HEK293 (cell line): ENCODE measurements around the gene H2BK1.

Source experiments
- CTCF ChIA-PET: fragments of 350-600 bp; formaldehyde crosslinking; extraction: SDS; loops from one replicate; lab custom pipeline; 2021; ENCODE audit warnings: antibody characterized with exemption; lab: Yijun Ruan, JAX
- POLR2A ChIA-PET: fragments of 300-600 bp; formaldehyde crosslinking; extraction: SDS; loops from one replicate; lab custom pipeline; 2020; ENCODE audit warnings: antibody characterized with exemption, inconsistent platforms; lab: Yijun Ruan, JAX
- H3K27ac ChIP-seq: fragments of 200-500 bp; sonication (Bioruptor generic); 2 replicates; pipeline ENCODE4 v1.5.1; 2014; ENCODE audit warnings: low read depth, low read length, control low read depth, inconsistent platforms; ENCODE audit errors: extremely low read depth
- H3K36me3 ChIP-seq, 2 experiments: fragments of 200-500 bp in 1 of 2; sonication (Bioruptor generic) in 1 of 2; 1 replicate in 1 of 2; 2 replicates in 1 of 2; pipeline ENCODE4 v1.5.1; 2014 to 2017; ENCODE audit warnings: inconsistent platforms in 2 of 2, low read length in 2 of 2; ENCODE audit not compliant: control insufficient read depth in 2 of 2, insufficient read depth in 1 of 2
- H3K4me1 ChIP-seq: fragments of 200-500 bp; sonication (Bioruptor generic); 2 replicates; pipeline ENCODE4 v1.5.1; 2014; ENCODE audit warnings: mild to moderate bottlenecking, low read length, inconsistent platforms; ENCODE audit not compliant: control insufficient read depth, insufficient read depth
- H3K4me3 ChIP-seq: 2 replicates; pipeline ENCODE4 v1.5.1; 2011; ENCODE audit warnings: low read depth, mild to moderate bottlenecking, control low read depth, low read length, moderate library complexity
- H3K9me3 ChIP-seq: fragments of 200-500 bp; sonication (Bioruptor generic); 2 replicates; pipeline ENCODE4 v1.5.1; 2014; ENCODE audit warnings: low read depth, low read length, inconsistent platforms; ENCODE audit not compliant: control insufficient read depth, insufficient read depth
- BCL11A ChIP-seq: fragments of 450-650 bp; formaldehyde crosslinking; IDR thresholded peaks from 2 replicates; pipeline ENCODE4 v1.5.1; 2016; ENCODE audit warnings: low read depth, missing biosample characterization, missing genetic modification characterization
- GLIS1 ChIP-seq: fragments of 450-650 bp; formaldehyde crosslinking; IDR thresholded peaks from 2 replicates; pipeline ENCODE4 v1.5.1; 2016; ENCODE audit warnings: missing biosample characterization, missing genetic modification characterization
- IKZF3 ChIP-seq: fragments of 450-650 bp; IDR thresholded peaks from 2 replicates; pipeline ENCODE4 v1.5.0; 2018; ENCODE audit warnings: missing biosample characterization, mild to moderate bottlenecking, missing genetic modification characterization, moderate library complexity
- KLF17 ChIP-seq: fragments of 450-650 bp; formaldehyde crosslinking; IDR thresholded peaks from 2 replicates; pipeline ENCODE4 v1.5.1; 2016; ENCODE audit warnings: missing biosample characterization, missing genetic modification characterization
- KLF8 ChIP-seq: fragments of 450-650 bp; formaldehyde crosslinking; IDR thresholded peaks from 2 replicates; pipeline ENCODE4 v1.5.1; 2016; ENCODE audit warnings: missing biosample characterization, missing genetic modification characterization
- SP7 ChIP-seq: fragments of 450-650 bp; formaldehyde crosslinking; IDR thresholded peaks from 2 replicates; pipeline ENCODE4 v1.5.1; 2016; ENCODE audit warnings: missing biosample characterization, missing genetic modification characterization
- WT1 ChIP-seq: fragments of 450-650 bp; formaldehyde crosslinking; IDR thresholded peaks from 2 replicates; pipeline ENCODE4 v1.5.1; 2016; ENCODE audit warnings: missing biosample characterization, missing genetic modification characterization
- ZBTB17 ChIP-seq: fragments of 450-650 bp; formaldehyde crosslinking; IDR thresholded peaks from 2 replicates; pipeline ENCODE4 v1.5.1; 2016; ENCODE audit warnings: missing biosample characterization, missing genetic modification characterization
- ZBTB20 ChIP-seq: fragments of 450-650 bp; formaldehyde crosslinking; IDR thresholded peaks from 2 replicates; pipeline ENCODE4 v1.5.1; 2016; ENCODE audit warnings: missing biosample characterization, missing genetic modification characterization
- ZBTB48 ChIP-seq: fragments of 450-650 bp; formaldehyde crosslinking; IDR thresholded peaks from 2 replicates; pipeline ENCODE4 v1.5.1; 2016; ENCODE audit warnings: missing biosample characterization, missing genetic modification characterization
- ZEB2 ChIP-seq: fragments of 450-650 bp; formaldehyde crosslinking; IDR thresholded peaks from 2 replicates; pipeline ENCODE4 v1.5.1; 2016; ENCODE audit warnings: missing biosample characterization, missing genetic modification characterization
- ZNF121 ChIP-seq: fragments of 450-650 bp; formaldehyde crosslinking; IDR thresholded peaks from 2 replicates; pipeline ENCODE4 v1.5.1; 2016; ENCODE audit warnings: missing biosample characterization, missing genetic modification characterization
- ZNF157 ChIP-seq: fragments of 450-650 bp; formaldehyde crosslinking; IDR thresholded peaks from 2 replicates; pipeline ENCODE4 v1.5.1; 2016; ENCODE audit warnings: missing biosample characterization, missing genetic modification characterization
- ZNF18 ChIP-seq: fragments of 450-650 bp; formaldehyde crosslinking; IDR thresholded peaks from 2 replicates; pipeline ENCODE4 v1.5.1; 2016; ENCODE audit warnings: missing biosample characterization, missing genetic modification characterization
- ZNF24 ChIP-seq: fragments of 450-650 bp; formaldehyde crosslinking; IDR thresholded peaks from 2 replicates; pipeline ENCODE4 v1.5.1; 2016; ENCODE audit warnings: missing biosample characterization, missing genetic modification characterization
- ZNF529 ChIP-seq: fragments of 450-650 bp; formaldehyde crosslinking; IDR thresholded peaks from 2 replicates; pipeline ENCODE4 v1.5.1; 2017; ENCODE audit warnings: missing genetic modification characterization, missing biosample characterization; ENCODE audit not compliant: insufficient replicate concordance
- ZNF600 ChIP-seq: fragments of 450-650 bp; formaldehyde crosslinking; IDR thresholded peaks from 2 replicates; pipeline ENCODE4 v1.5.1; 2016; ENCODE audit warnings: missing biosample characterization, missing genetic modification characterization
- TF ChIP-seq, protein P1 (sequence below): fragments of 450-650 bp; formaldehyde crosslinking; IDR thresholded peaks from 2 replicates; pipeline ENCODE4 v1.5.1; 2016; ENCODE audit warnings: missing biosample characterization, missing genetic modification characterization
- TF ChIP-seq, protein P2 (sequence below): fragments of 450-650 bp; formaldehyde crosslinking; IDR thresholded peaks from 2 replicates; pipeline ENCODE4 v1.5.1; 2016; ENCODE audit warnings: missing biosample characterization, missing genetic modification characterization
- TF ChIP-seq, protein P3 (sequence below): fragments of 450-650 bp; formaldehyde crosslinking; IDR thresholded peaks from 2 replicates; pipeline ENCODE4 v1.5.1; 2016; ENCODE audit warnings: missing biosample characterization, missing genetic modification characterization

H2BK1 gene

DNA sequence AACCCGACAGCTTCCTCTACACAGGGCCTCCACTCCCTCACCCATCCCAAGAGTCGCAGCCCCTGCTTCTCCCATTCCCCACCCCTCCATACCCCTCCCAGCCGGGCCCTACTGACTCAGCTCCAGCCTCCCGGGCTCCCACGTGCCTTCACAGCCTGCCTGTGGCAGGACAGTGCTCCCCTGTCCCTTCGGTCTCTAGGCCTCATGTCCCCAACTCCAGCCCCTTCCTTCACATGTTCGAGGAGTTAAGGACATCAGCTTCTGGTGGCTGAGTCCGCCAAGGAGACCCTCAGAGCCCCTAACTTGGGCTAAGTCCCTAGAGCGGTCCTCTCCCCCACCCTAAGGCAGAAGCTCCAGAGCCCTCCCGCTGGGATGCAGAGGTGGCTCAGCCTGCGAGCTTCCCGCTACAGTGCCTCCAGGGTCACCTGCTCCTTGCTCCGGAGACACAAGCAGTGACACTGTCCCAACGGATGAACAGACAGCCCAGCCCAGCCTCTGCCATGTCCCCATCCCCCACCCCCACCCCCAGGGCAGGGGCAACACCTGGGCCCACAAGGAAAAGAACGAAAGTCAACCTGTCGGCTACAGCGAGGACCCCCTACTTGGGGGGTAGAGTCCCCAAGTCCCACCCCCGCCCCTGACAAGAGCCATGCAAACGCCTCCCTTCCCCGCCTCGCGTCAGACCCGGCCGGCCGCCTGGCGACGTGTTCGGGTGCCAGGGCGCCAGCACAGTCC, 37.5 kb upstream of the H2BK1 start:
- Histone ChIP-seq H3K36me3 (peaks cover 0 to 4% of the 10 kb centered on the region in 2 experiments; a peak in 1 of 3 replicates), H3K4me1 (peaks cover 3% of the 10 kb centered on the region; the same call in 1 of the 2 replicates), H3K9me3 (no peaks in the 10 kb centered on the region), H3K27ac (peak overlapping the region; percentile 50; the same call in 1 of the 2 replicates), H3K4me3 (peak overlapping the region; percentile 55)
- TF ChIP-seq KLF17 (tag by site-specific recombination) (peak; percentile 60; the same call in 1 of the 2 replicates), ZNF600 (tag by site-specific recombination) (peak; percentile 98), KLF8 (tag by site-specific recombination) (peak; percentile 29; the same call in 1 of the 2 replicates), ZNF121 (tag by site-specific recombination) (peak; percentile 78), IKZF3 (tag by site-specific recombination) (peak; percentile 13; the same call in 1 of the 2 replicates), ZBTB48 (tag by site-specific recombination) (peak; percentile 82), WT1 (peak; percentile 28; the same call in 1 of the 2 replicates), BCL11A (tag by site-specific recombination) (no peak), ZBTB17 (peak; percentile 15; the same call in 1 of the 2 replicates), ZNF24 (tag by site-specific recombination) (0 out of 2 replicates have a peak, but pooled peaks have one; percentile 24), SP7 (tag by site-specific recombination) (0 out of 2 replicates have a peak, but pooled peaks have one; percentile 42), ZEB2 (tag by site-specific recombination) (0 out of 2 replicates have a peak, but pooled peaks have one; percentile 17), ZBTB20 (tag by site-specific recombination) (peak; percentile 83), ZNF18 (no peak), ZNF529 (no peak), GLIS1 (tag by site-specific recombination) (peak; percentile 71), ZNF157 (tag by site-specific recombination) (no peak)
- TF ChIP-seq, protein P1, sequence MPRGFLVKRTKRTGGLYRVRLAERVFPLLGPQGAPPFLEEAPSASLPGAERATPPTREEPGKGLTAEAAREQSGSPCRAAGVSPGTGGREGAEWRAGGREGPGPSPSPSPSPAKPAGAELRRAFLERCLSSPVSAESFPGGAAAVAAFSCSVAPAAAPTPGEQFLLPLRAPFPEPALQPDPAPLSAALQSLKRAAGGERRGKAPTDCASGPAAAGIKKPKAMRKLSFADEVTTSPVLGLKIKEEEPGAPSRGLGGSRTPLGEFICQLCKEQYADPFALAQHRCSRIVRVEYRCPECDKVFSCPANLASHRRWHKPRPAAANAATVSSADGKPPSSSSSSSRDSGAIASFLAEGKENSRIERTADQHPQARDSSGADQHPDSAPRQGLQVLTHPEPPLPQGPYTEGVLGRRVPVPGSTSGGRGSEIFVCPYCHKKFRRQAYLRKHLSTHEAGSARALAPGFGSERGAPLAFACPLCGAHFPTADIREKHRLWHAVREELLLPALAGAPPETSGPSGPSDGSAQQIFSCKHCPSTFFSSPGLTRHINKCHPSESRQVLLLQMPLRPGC, result peak; percentile 85; the same call in 1 of the 2 replicates
- TF ChIP-seq, protein P2, sequence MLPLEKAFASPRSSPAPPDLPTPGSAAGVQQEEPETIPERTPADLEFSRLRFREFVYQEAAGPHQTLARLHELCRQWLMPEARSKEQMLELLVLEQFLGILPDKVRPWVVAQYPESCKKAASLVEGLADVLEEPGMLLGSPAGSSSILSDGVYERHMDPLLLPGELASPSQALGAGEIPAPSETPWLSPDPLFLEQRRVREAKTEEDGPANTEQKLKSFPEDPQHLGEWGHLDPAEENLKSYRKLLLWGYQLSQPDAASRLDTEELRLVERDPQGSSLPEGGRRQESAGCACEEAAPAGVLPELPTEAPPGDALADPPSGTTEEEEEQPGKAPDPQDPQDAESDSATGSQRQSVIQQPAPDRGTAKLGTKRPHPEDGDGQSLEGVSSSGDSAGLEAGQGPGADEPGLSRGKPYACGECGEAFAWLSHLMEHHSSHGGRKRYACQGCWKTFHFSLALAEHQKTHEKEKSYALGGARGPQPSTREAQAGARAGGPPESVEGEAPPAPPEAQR (tag by site-specific recombination), result no peak
- TF ChIP-seq, protein P3, sequence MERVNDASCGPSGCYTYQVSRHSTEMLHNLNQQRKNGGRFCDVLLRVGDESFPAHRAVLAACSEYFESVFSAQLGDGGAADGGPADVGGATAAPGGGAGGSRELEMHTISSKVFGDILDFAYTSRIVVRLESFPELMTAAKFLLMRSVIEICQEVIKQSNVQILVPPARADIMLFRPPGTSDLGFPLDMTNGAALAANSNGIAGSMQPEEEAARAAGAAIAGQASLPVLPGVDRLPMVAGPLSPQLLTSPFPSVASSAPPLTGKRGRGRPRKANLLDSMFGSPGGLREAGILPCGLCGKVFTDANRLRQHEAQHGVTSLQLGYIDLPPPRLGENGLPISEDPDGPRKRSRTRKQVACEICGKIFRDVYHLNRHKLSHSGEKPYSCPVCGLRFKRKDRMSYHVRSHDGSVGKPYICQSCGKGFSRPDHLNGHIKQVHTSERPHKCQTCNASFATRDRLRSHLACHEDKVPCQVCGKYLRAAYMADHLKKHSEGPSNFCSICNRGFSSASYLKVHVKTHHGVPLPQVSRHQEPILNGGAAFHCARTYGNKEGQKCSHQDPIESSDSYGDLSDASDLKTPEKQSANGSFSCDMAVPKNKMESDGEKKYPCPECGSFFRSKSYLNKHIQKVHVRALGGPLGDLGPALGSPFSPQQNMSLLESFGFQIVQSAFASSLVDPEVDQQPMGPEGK (tag by site-specific recombination), result peak; percentile 46; the same call in 1 of the 2 replicates
- CTCF ChIA-PET, result interaction anchor here (0.5 to 1.6 kb wide), 7 partner anchors 11 to 480 kb away, joined by 3 to 4 read pairs (median 4); no protein-coding TSS in a partner anchor
- POLR2A ChIA-PET, result interaction anchor here (0.6 to 2.0 kb wide), 4 partner anchors 13 to 1687 kb away, joined by 3 to 16 read pairs (median 4); partner anchors contain the start of genes ABCF2 and NUB1
